Pons (tissue), 1 donor: ENCODE data around the gene SIK1.

Source experiments
- DNase-seq: peaks from one replicate; pipeline ENCODE4 v3.0.0-alpha.2; 2016; ENCODE audit warnings: low spot score

SIK1 gene

GRCh38 chr21:43367296-43367695 is 59.6 kb downstream of the SIK1 start:
- no peak for DNase-seq

DNA sequence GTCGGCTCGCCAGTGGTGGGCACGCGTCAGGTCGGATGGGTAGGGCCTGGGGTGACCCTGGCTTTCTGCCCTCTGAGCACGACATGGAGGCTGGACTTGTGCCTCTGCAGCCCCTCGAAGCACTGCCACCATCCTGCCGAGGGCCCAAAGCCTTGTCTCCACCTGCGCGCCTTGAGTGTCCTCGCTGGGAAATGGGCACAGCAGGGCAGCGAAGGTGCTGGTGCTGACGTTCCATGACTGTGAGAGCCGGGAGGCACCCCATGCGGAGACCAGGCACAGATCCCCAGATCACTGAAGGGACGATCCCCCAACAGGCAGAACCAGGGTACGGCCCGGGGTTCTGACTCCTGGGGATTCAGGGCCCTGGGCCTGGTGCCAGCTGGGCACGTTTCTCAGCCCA is 60.3 kb downstream of the SIK1 start:
- DNase-seq, result no peak

DNA sequence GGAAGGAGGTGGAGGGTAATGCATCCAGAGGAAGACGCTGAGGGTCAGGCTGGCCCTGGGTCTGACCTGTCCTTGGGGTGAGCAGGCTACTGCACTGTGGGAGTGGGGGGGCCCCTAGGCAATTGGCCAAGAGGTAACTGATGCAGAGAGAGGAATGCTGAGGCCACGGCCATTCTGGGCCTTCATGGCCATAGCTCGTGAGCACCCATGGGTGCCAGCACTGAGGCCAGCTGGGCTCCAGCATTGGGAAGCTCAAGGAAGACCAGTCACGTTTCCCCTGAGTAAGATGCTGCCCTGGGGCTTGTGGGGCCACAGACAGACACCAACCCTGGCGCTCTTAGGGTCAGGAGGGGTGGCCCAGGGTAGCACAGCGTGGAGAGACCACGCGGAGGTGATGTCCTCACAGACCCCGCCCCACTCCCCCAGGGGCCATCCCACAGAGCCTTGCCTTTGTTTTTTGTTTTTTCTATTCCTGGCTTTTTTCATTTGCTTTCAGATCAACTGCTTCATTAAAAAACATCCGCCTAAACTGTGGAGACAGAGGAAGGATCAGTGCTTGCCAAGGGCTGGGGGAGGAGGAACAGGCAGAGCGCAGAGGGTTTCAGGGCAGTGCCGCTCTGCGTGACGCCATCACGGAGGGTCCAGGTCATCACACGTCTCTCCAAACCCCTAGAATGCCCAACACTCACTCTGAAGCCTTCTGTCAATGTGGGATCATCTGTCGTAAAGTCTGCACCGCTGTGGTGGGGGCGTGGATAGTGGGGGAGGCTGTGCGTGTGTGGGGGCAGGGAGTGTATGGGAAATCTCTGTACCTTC is 61.1 kb downstream of the SIK1 start:
- no peak for DNase-seq

GRCh38 chr21:43364851-43365424 is 62.0 kb downstream of the SIK1 start:
- no peak for DNase-seq
